Bronchial smooth muscle cell (primary cell): Measurements from ENCODE around the gene MS4A3. TPM values are rescaled to one million over a fixed set of nuclear protein-coding genes. Genes with fewer than 3 reads are reported as not detected.

Experiments
- total RNA-seq: library from RNA; depleted of rRNA; stranded (reverse); fragments of >200 nt; gene quantifications from 2 replicates; pipeline ENCODE4 v1.2.1, GENCODE V29; 2014

MS4A3 gene, protein sequence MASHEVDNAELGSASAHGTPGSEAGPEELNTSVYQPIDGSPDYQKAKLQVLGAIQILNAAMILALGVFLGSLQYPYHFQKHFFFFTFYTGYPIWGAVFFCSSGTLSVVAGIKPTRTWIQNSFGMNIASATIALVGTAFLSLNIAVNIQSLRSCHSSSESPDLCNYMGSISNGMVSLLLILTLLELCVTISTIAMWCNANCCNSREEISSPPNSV
- total RNA-seq: not detected in 2 replicates

DNA sequence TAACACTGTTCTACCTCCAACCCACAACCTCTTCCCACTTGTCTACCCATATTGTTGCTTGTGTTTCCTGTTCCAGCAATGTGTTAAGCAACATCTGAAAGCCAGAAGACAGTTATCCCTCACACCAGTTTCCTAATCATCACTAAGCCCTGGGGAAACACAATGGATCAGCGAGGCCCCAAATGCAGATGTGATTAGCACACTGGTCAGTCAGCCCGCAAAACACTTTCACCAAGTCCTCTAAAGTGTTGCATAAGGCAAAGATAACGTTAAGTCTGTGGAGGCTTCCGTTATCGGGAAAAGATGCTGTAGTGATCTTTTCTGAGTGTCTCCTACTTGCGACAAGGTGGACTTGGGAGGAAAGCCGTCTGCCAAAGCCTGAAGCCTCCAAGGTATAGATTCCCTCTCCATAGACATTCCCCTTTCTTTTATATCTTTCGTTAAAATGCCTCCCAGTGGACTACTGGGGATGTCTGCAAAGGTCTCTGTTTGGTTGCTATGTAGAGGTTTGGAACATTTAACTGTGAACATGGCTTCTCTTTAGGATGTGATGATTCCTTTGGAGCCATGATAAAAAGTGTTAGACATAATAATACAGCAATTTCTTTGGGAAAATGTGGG is at the start of gene MS4A3:
Gene MS4A3 (plus strand): TSS at position 317 of the 621 bp plus-strand sequence. CDS start 4,496 bp downstream, outside the sequence.

DNA sequence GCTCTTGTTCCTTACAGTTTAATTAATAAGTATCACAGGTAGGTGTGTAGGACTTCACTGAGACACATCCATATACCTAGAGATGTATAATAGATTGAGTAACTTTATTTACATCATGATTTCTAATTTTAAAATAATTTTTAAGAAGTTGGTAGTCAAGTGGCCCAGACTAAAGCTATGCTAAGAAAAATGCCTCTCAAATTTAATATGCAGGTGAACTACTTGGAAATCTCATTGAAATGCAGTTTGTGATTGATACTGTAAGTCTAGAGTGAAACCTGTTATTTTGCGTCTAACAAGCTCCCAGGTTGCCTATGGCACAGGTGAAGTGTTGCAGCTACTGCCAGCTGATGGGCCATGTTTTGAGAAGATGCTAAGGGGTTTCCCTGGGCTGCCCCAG is 39.6 kb upstream of the MS4A3 start, which contains the start of gene OOSP4B:
Gene OOSP4B (plus strand): TSS at position 301 of the 400 bp plus-strand sequence.

DNA sequence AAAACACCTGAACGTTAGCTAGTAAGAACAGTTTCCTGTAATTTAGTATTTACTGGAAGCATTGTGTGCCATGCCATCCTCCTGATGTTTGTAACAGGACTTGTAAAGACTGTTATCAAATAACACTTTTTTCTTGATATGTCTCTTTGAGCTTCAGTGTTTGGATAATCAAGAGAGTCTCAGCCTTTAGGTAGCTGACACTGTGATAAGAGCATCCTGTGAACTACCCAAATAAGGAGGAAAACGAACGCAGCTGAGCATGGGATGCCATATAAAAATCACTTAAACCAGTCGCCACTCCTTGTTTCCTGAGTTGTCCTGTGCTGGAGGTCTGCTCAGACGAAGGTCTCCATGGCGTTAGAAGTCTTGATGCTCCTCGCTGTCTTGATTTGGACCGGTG is 16.4 kb upstream of the MS4A3 start, which contains the start of gene OOSP2:
Gene OOSP2 (plus strand): TSS at position 301 of the 400 bp plus-strand sequence. CDS start 51 bp downstream, at position 352.

DNA sequence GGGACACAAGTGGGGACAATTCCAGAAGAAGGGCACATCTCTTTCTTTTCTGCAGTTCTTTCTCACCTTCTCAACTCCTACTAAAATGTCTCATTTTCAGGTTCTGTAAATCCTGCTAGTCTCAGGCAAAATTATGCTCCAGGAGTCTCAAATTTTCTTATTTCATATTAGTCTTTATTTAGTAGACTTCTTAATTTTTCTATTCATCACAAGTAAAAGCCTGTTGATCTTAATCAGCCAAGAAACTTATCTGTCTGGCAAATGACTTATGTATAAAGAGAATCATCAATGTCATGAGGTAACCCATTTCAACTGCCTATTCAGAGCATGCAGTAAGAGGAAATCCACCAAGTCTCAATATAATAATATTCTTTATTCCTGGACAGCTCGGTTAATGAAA is 31.9 kb downstream of the MS4A3 start, which contains the start of gene MS4A2:
Gene MS4A2 (plus strand): TSS at position 301 of the 400 bp plus-strand sequence. CDS start 102 bp downstream, outside the sequence.

Other genes starting within 250 kb of the MS4A3 start
- 40.8 and 47.0 TPM in 2 replicates for gene MRPL16, start 245.9 kb upstream of the MS4A3 start, total RNA-seq
- not detected in 2 replicates for gene CBLIF, start 211.2 kb upstream of the MS4A3 start, total RNA-seq
- gene TCN1, start 190.2 kb upstream of the MS4A3 start, total RNA-seq: not detected in 2 replicates
- not detected in 2 replicates for gene OOSP3, start 177.9 kb upstream of the MS4A3 start, total RNA-seq
- not detected in 2 replicates for gene OOSP1, start 118.2 kb upstream of the MS4A3 start, total RNA-seq
- not detected in 2 replicates for gene OOSP4A, start 92.6 kb upstream of the MS4A3 start, total RNA-seq
- gene OOSP4B, start 39.5 kb upstream of the MS4A3 start, total RNA-seq: not detected in 2 replicates
- not detected in 2 replicates for gene OOSP2, start 16.3 kb upstream of the MS4A3 start, total RNA-seq
- not detected in 2 replicates for gene MS4A2, start 32.0 kb downstream of the MS4A3 start, total RNA-seq
- not detected in 2 replicates for gene MS4A6A, start 126.4 kb downstream of the MS4A3 start, total RNA-seq
- not detected in 2 replicates for gene MS4A4E, start 186.5 kb downstream of the MS4A3 start, total RNA-seq
- gene MS4A4A, start 224.0 kb downstream of the MS4A3 start, total RNA-seq: not detected in 2 replicates